HUES48 (cell line): ENCODE measurements around the gene AGAP3.

Experiments
- H3K27ac ChIP-seq: one replicate; pipeline ENCODE4 v1.7.0; 2013; ENCODE audit warnings: low read depth, low read length, inconsistent platforms
- H3K27me3 ChIP-seq: 2 replicates; pipeline ENCODE4 v1.6.1; 2013; ENCODE audit warnings: mild to moderate bottlenecking, low read length; ENCODE audit not compliant: control insufficient read depth, insufficient read depth
- H3K36me3 ChIP-seq: 2 replicates; pipeline ENCODE4 v1.6.1; 2013; ENCODE audit warnings: low read length; ENCODE audit not compliant: control insufficient read depth, insufficient read depth
- H3K4me1 ChIP-seq: 2 replicates; pipeline ENCODE4 v1.6.1; 2013; ENCODE audit warnings: mild to moderate bottlenecking, low read length; ENCODE audit not compliant: control insufficient read depth, insufficient read depth
- H3K4me3 ChIP-seq: 2 replicates; pipeline ENCODE4 v1.5.1; 2013; ENCODE audit warnings: mild to moderate bottlenecking, low read depth, low read length
- H3K9ac ChIP-seq: 2 replicates; pipeline ENCODE4 v1.6.1; 2013; ENCODE audit warnings: mild to moderate bottlenecking, low read depth, low read length, moderate library complexity
- H3K9me3 ChIP-seq: 2 replicates; pipeline ENCODE4 v1.6.1; 2013; ENCODE audit warnings: low read length; ENCODE audit not compliant: control insufficient read depth, insufficient read depth

The AGAP3 gene

GRCh38 chr7:151187409-151188251 is 101.4 kb downstream of the AGAP3 start:
- Histone ChIP-seq H3K9ac (no peak overlapping the region), H3K36me3 (no peaks in the 10 kb centered on the region)

GRCh38 chr7:151188252-151188542 is 101.9 kb downstream of the AGAP3 start:
- Histone ChIP-seq H3K9ac (no peak overlapping the region), H3K27me3 (no peaks in the 10 kb centered on the region; the same call in 1 of the 2 replicates)

More at GRCh38 chr7:151187409-151188251, 101.4 kb downstream of the AGAP3 start:
- Histone ChIP-seq H3K27ac (no peak overlapping the region), H3K27me3 (no peaks in the 10 kb centered on the region; the same call in 1 of the 2 replicates), H3K4me1 (no peaks in the 10 kb centered on the region), H3K4me3 (no peak overlapping the region), H3K9me3 (no peaks in the 10 kb centered on the region)

GRCh38 chr7:151189038-151189437 is 102.8 kb downstream of the AGAP3 start:
- Histone ChIP-seq H3K27ac (no peak overlapping the region), H3K4me3 (no peak overlapping the region), H3K36me3 (no peaks in the 10 kb centered on the region), H3K4me1 (no peaks in the 10 kb centered on the region), H3K9ac (no peak overlapping the region), H3K9me3 (no peaks in the 10 kb centered on the region), H3K27me3 (no peaks in the 10 kb centered on the region; the same call in 1 of the 2 replicates)

More at GRCh38 chr7:151188252-151188542, 101.9 kb downstream of the AGAP3 start:
- H3K27ac ChIP-seq = no peak overlapping the region
- H3K4me1 ChIP-seq = no peaks in the 10 kb centered on the region
- H3K9me3 ChIP-seq = no peaks in the 10 kb centered on the region
- no peak overlapping the region for H3K4me3 ChIP-seq
- H3K36me3 ChIP-seq = no peaks in the 10 kb centered on the region

- Histone ChIP-seq H3K27ac (no peak overlapping the region), H3K4me3 (no peak overlapping the region), H3K4me1 (no peaks in the 10 kb centered on the region), H3K27me3 (no peaks in the 10 kb centered on the region; the same call in none of the 2 replicates), H3K9me3 (no peaks in the 10 kb centered on the region), H3K9ac (no peak overlapping the region), H3K36me3 (no peaks in the 10 kb centered on the region)
Observed at GRCh38 chr7:151191544-151191943, 105.3 kb downstream of the AGAP3 start.

GRCh38 chr7:151192002-151192539 is 105.8 kb downstream of the AGAP3 start:
- Histone ChIP-seq H3K9me3 (no peaks in the 10 kb centered on the region), H3K4me3 (no peak overlapping the region), H3K27me3 (no peaks in the 10 kb centered on the region; the same call in none of the 2 replicates), H3K27ac (no peak overlapping the region), H3K9ac (no peak overlapping the region), H3K4me1 (no peaks in the 10 kb centered on the region), H3K36me3 (no peaks in the 10 kb centered on the region)

- H3K27ac ChIP-seq = no peak overlapping the region
- H3K27me3 ChIP-seq = no peaks in the 10 kb centered on the region; the same call in none of the 2 replicates
- no peaks in the 10 kb centered on the region for H3K4me1 ChIP-seq
- no peaks in the 10 kb centered on the region for H3K36me3 ChIP-seq
- H3K4me3 ChIP-seq = no peak overlapping the region
- no peaks in the 10 kb centered on the region for H3K9me3 ChIP-seq
- no peak overlapping the region for H3K9ac ChIP-seq
Observed at GRCh38 chr7:151193203-151193978, 107.1 kb downstream of the AGAP3 start.
